PC-3 (cell line): ENCODE measurements around the gene CIDEB. TPM values are rescaled to one million over a fixed set of nuclear protein-coding genes. Genes with fewer than 3 reads are reported as not detected.

Source experiments
- ATAC-seq: fragments of 200-7000 bp; cut with Tn5 transposase; 2 replicates; pipeline ENCODE4 v1.9.1; 2020; ENCODE audit warnings: mild to moderate bottlenecking, moderate library complexity
- BruUV-seq: library from RNA; stranded (reverse); fragments of 400-500 nt; replicated peaks from 2 replicates; lab custom pipeline; 2021; lab: Mats Ljungman, UMichigan
- CTCF ChIA-PET: fragments of 300-600 bp; sonication (Branson Sonifier 250); formaldehyde crosslinking; loops from one replicate; lab custom pipeline; 2022; ENCODE audit warnings: antibody characterized with exemption; lab: Charles Lee
- POLR2A ChIA-PET: fragments of 300-600 bp; sonication (Branson Sonifier 250); formaldehyde crosslinking; loops from one replicate; lab custom pipeline; 2022; ENCODE audit warnings: antibody characterized with exemption; ENCODE audit not compliant: unreplicated experiment; lab: Charles Lee
- DNase-seq: peaks from one replicate; pipeline ENCODE4 v3.0.0-alpha.2; 2015
- H2AFZ ChIP-seq: fragments of 300-600 bp; sonication (generic); 2 replicates; pipeline ENCODE4 v1.6.0; 2016; ENCODE audit warnings: antibody characterized with exemption, low read length
- H3F3A ChIP-seq: fragments of 300-600 bp; sonication (generic); one replicate; pipeline ENCODE4 v1.6.0; 2017; ENCODE audit warnings: antibody characterized with exemption, low read length, control low read depth, mild to moderate bottlenecking; ENCODE audit not compliant: unreplicated experiment
- H3K27ac ChIP-seq: fragments of 300-600 bp; sonication (generic); 2 replicates; pipeline ENCODE4 v1.5.1; 2016; ENCODE audit warnings: mild to moderate bottlenecking, low read length
- H3K27me3 ChIP-seq: fragments of 300-600 bp; sonication (generic); 2 replicates; pipeline ENCODE4 v1.6.1; 2016; ENCODE audit warnings: low read length, mixed read lengths
- H3K36me3 ChIP-seq: fragments of 300-600 bp; sonication (generic); 2 replicates; pipeline ENCODE4 v1.6.1; 2016; ENCODE audit warnings: low read depth, mixed run types, low read length, mixed read lengths
- H3K4me1 ChIP-seq: fragments of 300-600 bp; sonication (generic); 2 replicates; pipeline ENCODE4 v1.5.1; 2016; ENCODE audit warnings: low read length; ENCODE audit not compliant: insufficient read depth
- H3K4me2 ChIP-seq: fragments of 300-600 bp; sonication (generic); 2 replicates; pipeline ENCODE4 v1.6.0; 2016; ENCODE audit warnings: low read length
- H3K4me3 ChIP-seq: fragments of 300-600 bp; sonication (generic); 2 replicates; pipeline ENCODE4 v1.5.1; 2016; ENCODE audit warnings: mild to moderate bottlenecking, low read length, mixed read lengths
- H3K79me2 ChIP-seq: fragments of 300-600 bp; sonication (generic); 2 replicates; pipeline ENCODE4 v1.6.1; 2017; ENCODE audit warnings: low read length, mixed read lengths
- H3K9ac ChIP-seq: fragments of 300-600 bp; sonication (generic); 2 replicates; pipeline ENCODE4 v1.6.0; 2016; ENCODE audit warnings: mild to moderate bottlenecking, low read length
- H3K9me2 ChIP-seq: fragments of 300-600 bp; sonication (generic); replicated peaks from 2 replicates; pipeline ENCODE4 v1.6.1; 2016; ENCODE audit warnings: mixed run types, low read length, mixed read lengths
- H3K9me3 ChIP-seq: fragments of 300-600 bp; sonication (generic); 2 replicates; pipeline ENCODE4 v1.6.1; 2016; ENCODE audit warnings: low read length, mixed read lengths
- H4K20me1 ChIP-seq: fragments of 300-600 bp; sonication (generic); 2 replicates; pipeline ENCODE4 v1.6.1; 2016; ENCODE audit warnings: low read length, mixed read lengths
- CTCF ChIP-seq: fragments of 300-600 bp; sonication (generic); conservative IDR thresholded peaks from 2 replicates; pipeline ENCODE4 v1.5.1; 2017; ENCODE audit warnings: antibody characterized with exemption, low read depth, mild to moderate bottlenecking, low read length
- EZH2 ChIP-seq: fragments of 300-600 bp; sonication (generic); IDR thresholded peaks from one replicate; pipeline ENCODE4 v1.6.1; 2017; ENCODE audit warnings: antibody characterized with exemption, mild to moderate bottlenecking, low read length; ENCODE audit not compliant: unreplicated experiment
- EZH2phosphoT487 ChIP-seq: fragments of 300-600 bp; sonication (generic); IDR thresholded peaks from 2 replicates; pipeline ENCODE4 v1.6.1; 2018; ENCODE audit warnings: mild to moderate bottlenecking, antibody characterized with exemption, low read length, borderline replicate concordance
- intact Hi-C: fragments of 100-400 bp; cut with micrococcal nuclease; formaldehyde crosslinking; loops from 2 replicates; pipeline ENCODE4 v1.9.0; 2023
- total RNA-seq: library from RNA; depleted of rRNA; stranded (reverse); fragments of >200 nt; gene quantifications from 2 replicates; pipeline ENCODE4 v1.2.3, GENCODE V29; 2014

The CIDEB gene
- total RNA-seq, 1 experiment from 2014 or later: not detected

GRCh38 chr14:24258548-24259265 is 49.1 kb downstream of the CIDEB start:
- intact Hi-C loops: no loop called here
- no peaks in the 10 kb centered on the region for H4K20me1 ChIP-seq
- no peak overlapping the region for H2AFZ ChIP-seq
- TF ChIP-seq EZH2phosphoT487 (no peak), EZH2 (no peak), CTCF (no peak)
- H3K9me3 ChIP-seq: no peaks in the 10 kb centered on the region
- H3K4me1 ChIP-seq: peaks cover 8% of the 10 kb centered on the region; the same call in 1 of the 2 replicates
- DNase-seq: no peak
- no peak overlapping the region for H3K4me2 ChIP-seq
- no peaks in the 10 kb centered on the region for H3F3A ChIP-seq
- H3K9me2 ChIP-seq: no peaks in the 10 kb centered on the region
- no peak overlapping the region for H3K9ac ChIP-seq
- POLR2A ChIA-PET: no interaction called here
- H3K27ac ChIP-seq: no peak overlapping the region
- no TSS peak for BruUV-seq
- no peak for ATAC-seq
- no peaks in the 10 kb centered on the region for H3K79me2 ChIP-seq
- no peaks in the 10 kb centered on the region for H3K36me3 ChIP-seq
- CTCF ChIA-PET: no interaction called here
- no peaks in the 10 kb centered on the region for H3K27me3 ChIP-seq
- no peak overlapping the region for H3K4me3 ChIP-seq

GRCh38 chr14:24258119-24258518 is 49.7 kb downstream of the CIDEB start:
- Histone ChIP-seq H3K27ac (no peak overlapping the region), H3K9ac (no peak overlapping the region), H3K27me3 (no peaks in the 10 kb centered on the region), H4K20me1 (no peaks in the 10 kb centered on the region), H3K79me2 (no peaks in the 10 kb centered on the region), H2AFZ (no peak overlapping the region), H3K9me3 (no peaks in the 10 kb centered on the region), H3F3A (no peaks in the 10 kb centered on the region), H3K4me3 (no peak overlapping the region), H3K36me3 (no peaks in the 10 kb centered on the region), H3K9me2 (no peaks in the 10 kb centered on the region), H3K4me2 (no peak overlapping the region), H3K4me1 (peaks cover 8% of the 10 kb centered on the region; the same call in 1 of the 2 replicates)
- TF ChIP-seq EZH2phosphoT487: no peak
- TF ChIP-seq EZH2: no peak
- no peak for TF ChIP-seq CTCF
- intact Hi-C loops: no loop called here
- DNase-seq (no peak), ATAC-seq (no peak)
- no TSS peak for BruUV-seq
- ChIA-PET POLR2A (no interaction called here), CTCF (no interaction called here)

- no peaks in the 10 kb centered on the region for H3K9me3 ChIP-seq
- no peak for TF ChIP-seq EZH2phosphoT487
- no peak for TF ChIP-seq EZH2
- no peak for TF ChIP-seq CTCF
- no peak overlapping the region for H3K4me2 ChIP-seq
- H2AFZ ChIP-seq: no peak overlapping the region
- H3K9ac ChIP-seq: no peak overlapping the region
- no peaks in the 10 kb centered on the region for H3K36me3 ChIP-seq
- no peaks in the 10 kb centered on the region for H3F3A ChIP-seq
- ATAC-seq: no peak
- intact Hi-C loops: no loop called here
- CTCF ChIA-PET: no interaction called here
- no peak for DNase-seq
- H3K27me3 ChIP-seq: no peaks in the 10 kb centered on the region
- no peak overlapping the region for H3K27ac ChIP-seq
- H3K9me2 ChIP-seq: no peaks in the 10 kb centered on the region
- H3K79me2 ChIP-seq: no peaks in the 10 kb centered on the region
- peaks cover 14% of the 10 kb centered on the region; the same call in 1 of the 2 replicates for H3K4me1 ChIP-seq
- POLR2A ChIA-PET: no interaction called here
- no peak overlapping the region for H3K4me3 ChIP-seq
- BruUV-seq: no TSS peak
- H4K20me1 ChIP-seq: no peaks in the 10 kb centered on the region
These were observed 50.8 kb downstream of the CIDEB start for GRCh38 chr14:24256960-24257359.
